Testis (tissue), 3 donors: ENCODE data around the gene RPL29. TPM values are rescaled to one million over a fixed set of nuclear protein-coding genes. Genes with fewer than 3 reads are reported as not detected.
A peak's percentile ranks its signal among the peaks of the same experiment; 100 is the strongest.

Source experiments
- DNase-seq: peaks from one replicate; pipeline ENCODE4 v3.0.0-alpha.2; 2019
- H3K27ac ChIP-seq, 2 donors: fragments of 200-600 bp; sonication (generic); one replicate each; pipeline ENCODE4 v1.5.1; 2019
- H3K27me3 ChIP-seq: fragments of 200-600 bp; sonication (generic); one replicate; pipeline ENCODE4 v1.5.1; 2019
- H3K36me3 ChIP-seq: fragments of 200-600 bp; sonication (generic); one replicate; pipeline ENCODE4 v1.5.1; 2017; ENCODE audit warnings: low read depth; ENCODE audit errors: missing control alignments
- H3K4me1 ChIP-seq: fragments of 200-600 bp; sonication (generic); one replicate; pipeline ENCODE4 v1.5.1; 2019
- H3K4me3 ChIP-seq, 2 donors: fragments of 200-600 bp; sonication (generic); one replicate each; pipeline ENCODE4 v1.5.1; 2017 to 2019
- H3K9me3 ChIP-seq: fragments of 200-600 bp; sonication (generic); one replicate; pipeline ENCODE4 v1.5.1; 2017
- CTCF ChIP-seq, 3 experiments: fragments of 450-650 bp in 2 of 3; fragments of 200-600 bp in 1 of 3; sonication (generic) in 1 of 3; IDR thresholded peaks; one replicate each; pipeline ENCODE4 v1.5.1; 2016 to 2019; ENCODE audit warnings: antibody characterized with exemption in 3 of 3, mild to moderate bottlenecking in 2 of 3, moderate library complexity in 1 of 3
- POLR2A ChIP-seq: fragments of 450-650 bp; IDR thresholded peaks from one replicate; pipeline ENCODE4 v1.6.1; 2017; ENCODE audit warnings: antibody characterized with exemption, mild to moderate bottlenecking, moderate library complexity
- WGBS, 2 donors: methylation state at CpG; one replicate each; pipeline ENCODE4 v1.1.5; 2018; 5-methylcytosine and 5-hydroxymethylcytosine counted together
- intact Hi-C: fragments of 100-400 bp; cut with DNase I; formaldehyde crosslinking; loops from one replicate; pipeline ENCODE4 v1.15.1; 2023; ENCODE audit warnings: low total_unique reads
- polyA plus RNA-seq: library from polyadenylated mRNA; stranded (reverse); fragments of 350-450 nt; fragmentation: Illumina TruSeq; extraction: RNeasy Lipid Tissue Mini Kit (QIAGEN cat#74804); gene quantifications from one replicate; pipeline ENCODE4 v1.2.3, GENCODE V29; 2014; ENCODE audit warnings: low read depth, low replicate concordance; ENCODE audit not compliant: insufficient read depth
- total RNA-seq, 2 donors: library from RNA; depleted of rRNA; stranded (reverse); fragments of >200 nt; gene quantifications; one replicate each; pipeline ENCODE4 v1.2.3, GENCODE V29; 2016

The RPL29 gene
- total and polyA plus RNA-seq, 3 donors from 2014 or later: 491 to 999 (median 965) TPM

DNA sequence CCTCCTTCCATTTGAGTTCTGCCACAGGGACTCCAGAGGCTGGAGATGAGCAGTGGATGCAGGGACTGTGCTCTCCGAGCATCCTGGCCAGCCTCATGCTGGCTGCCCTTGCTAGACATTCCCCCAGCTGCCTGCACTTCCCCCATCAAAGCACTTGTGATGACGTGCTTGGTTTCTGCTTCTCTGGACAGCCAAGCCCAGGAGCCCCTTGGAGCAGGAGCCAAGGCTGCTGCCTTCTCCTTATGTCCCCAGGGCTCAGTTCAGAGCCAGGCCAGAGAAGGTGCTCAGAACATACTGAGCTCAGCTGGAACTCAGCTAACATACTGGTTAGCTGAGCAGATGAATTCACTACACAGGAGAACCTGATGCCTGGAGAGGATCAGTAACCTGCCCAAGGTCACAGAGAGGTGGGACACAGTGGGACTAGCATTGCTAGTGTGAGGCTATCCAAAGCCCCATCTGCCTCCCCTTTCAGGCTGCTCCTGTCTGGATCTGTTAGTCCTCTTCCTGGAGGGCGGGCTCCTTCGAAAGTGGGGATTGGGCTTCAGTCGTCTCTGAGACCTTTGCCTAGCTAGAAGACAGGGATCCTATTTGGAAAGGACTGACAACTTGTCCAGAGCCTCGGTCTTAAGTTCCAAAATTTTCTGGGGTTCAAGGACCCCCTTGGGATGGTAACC, 32.7 kb downstream of the RPL29 start:
- H3K4me3 ChIP-seq: no peak overlapping the region
- TF ChIP-seq CTCF (IDR thresholded peaks at IDR 0.05): no peak
- no peak for TF ChIP-seq POLR2A
- no peaks in the 10 kb centered on the region for H3K27me3 ChIP-seq
- peak; percentile 80 for DNase-seq
- H3K9me3 ChIP-seq: no peaks in the 10 kb centered on the region
- no peaks in the 10 kb centered on the region for H3K36me3 ChIP-seq
- peaks cover 42% of the 10 kb centered on the region for H3K4me1 ChIP-seq
- peak overlapping the region in 1 of 2 donors; percentile 54 for H3K27ac ChIP-seq
- 57 to 69% methylated on average over 6 of the region's 6 CpGs for WGBS, 2 donors
- intact Hi-C loops: no loop called here

GRCh38 chr3:51961602-51962569, 33.8 kb downstream of the RPL29 start:
- WGBS, 2 donors: 44% methylated on average over 9 of the region's 9 CpGs
- Histone ChIP-seq H3K9me3 (no peaks in the 10 kb centered on the region), H3K4me1 (peaks cover 40% of the 10 kb centered on the region), H3K27ac (peak overlapping the region in 1 of 2 donors; percentile 15), H3K27me3 (no peaks in the 10 kb centered on the region), H3K4me3 (no peak overlapping the region), H3K36me3 (no peaks in the 10 kb centered on the region)
- intact Hi-C loops: no loop called here
- TF ChIP-seq CTCF (IDR thresholded peaks at IDR 0.05): no peak
- TF ChIP-seq POLR2A: no peak
- peak; percentile 65 for DNase-seq

DNA sequence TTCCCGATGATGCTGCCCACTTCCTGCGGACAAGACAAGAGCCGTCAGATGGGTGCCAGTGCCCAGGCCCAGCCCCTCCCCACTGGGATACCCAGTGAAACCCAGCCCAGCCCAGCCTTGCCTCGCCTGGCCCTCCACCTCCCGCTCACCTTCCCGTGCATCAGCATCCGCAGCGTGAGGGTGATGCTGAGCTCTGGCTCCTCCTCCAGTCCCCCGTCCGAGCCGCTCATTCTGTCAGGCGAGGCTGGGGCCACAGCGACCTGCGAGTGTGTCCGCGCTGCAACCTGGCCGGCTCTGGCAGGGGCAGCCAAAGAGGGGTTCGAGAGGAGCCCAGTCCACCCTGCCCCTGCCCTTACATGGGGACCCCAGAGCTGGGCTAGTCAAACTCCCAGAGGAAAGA, 34.7 kb downstream of the RPL29 start:
- 90 to 95% methylated on average over 16 to 18 of the region's 18 CpGs for WGBS, 2 donors
- no peak overlapping the region for H3K27ac ChIP-seq
- TF ChIP-seq POLR2A (no peak), CTCF (IDR thresholded peaks at IDR 0.05) (no peak)
- peaks cover 41% of the 10 kb centered on the region for H3K4me1 ChIP-seq
- intact Hi-C loops: no loop called here
- no peaks in the 10 kb centered on the region for H3K36me3 ChIP-seq
- H3K4me3 ChIP-seq: no peak overlapping the region
- no peak for DNase-seq
- H3K27me3 ChIP-seq: no peaks in the 10 kb centered on the region
- H3K9me3 ChIP-seq: no peaks in the 10 kb centered on the region

- Histone ChIP-seq H3K27me3 (no peaks in the 10 kb centered on the region), H3K36me3 (no peaks in the 10 kb centered on the region), H3K9me3 (no peaks in the 10 kb centered on the region), H3K27ac (no peak overlapping the region), H3K4me1 (peaks cover 40% of the 10 kb centered on the region), H3K4me3 (no peak overlapping the region)
- 95 to 98% methylated on average over 8 to 10 of the region's 10 CpGs for WGBS, 2 donors
- DNase-seq: no peak
- no peak for TF ChIP-seq POLR2A
- TF ChIP-seq CTCF (IDR thresholded peaks at IDR 0.05): no peak
- intact Hi-C loops: no loop called here
Measured at GRCh38 chr3:51960386-51960785, 35.3 kb downstream of the RPL29 start.
